SU-DHL-6 (cell line): ENCODE results near the gene ZBTB38.

Experiments used
- H2AFZ ChIP-seq: fragments of 200-600 bp; sonication (generic); 2 replicates; pipeline ENCODE4 v1.6.1; 2014; ENCODE audit warnings: low read depth, mild to moderate bottlenecking, moderate library complexity, mixed read lengths, antibody characterized with exemption, low read length; ENCODE audit not compliant: severe bottlenecking
- H3F3A ChIP-seq: fragments of 200-600 bp; shearing (Covaris generic); 2 replicates; pipeline ENCODE4 v1.6.0; 2016; ENCODE audit warnings: antibody characterized with exemption, mild to moderate bottlenecking; ENCODE audit not compliant: insufficient read depth
- H3K27ac ChIP-seq: fragments of 200-600 bp; sonication (generic); 2 replicates; pipeline ENCODE4 v1.5.1; 2016; ENCODE audit warnings: low read depth, mild to moderate bottlenecking, low read length, moderate library complexity, mixed read lengths
- H3K27me3 ChIP-seq: fragments of 200-600 bp; sonication (generic), shearing (Covaris generic); 2 replicates; pipeline ENCODE4 v1.6.0; 2014; ENCODE audit warnings: mild to moderate bottlenecking, low read length
- H3K36me3 ChIP-seq: fragments of 200-600 bp; sonication (generic); 2 replicates; pipeline ENCODE4 v1.6.1; 2014; ENCODE audit warnings: mild to moderate bottlenecking, low read length, mixed read lengths
- H3K4me2 ChIP-seq: fragments of 300-600, 200-600 bp; shearing (Covaris generic), sonication (generic); 2 replicates; pipeline ENCODE4 v1.6.0; 2014; ENCODE audit warnings: low read length, low read depth, mild to moderate bottlenecking; ENCODE audit not compliant: poor library complexity, severe bottlenecking
- H3K4me3 ChIP-seq: fragments of 200-600 bp; sonication (generic); 2 replicates; pipeline ENCODE4 v1.5.1; 2014; ENCODE audit warnings: antibody characterized with exemption, low read length, mild to moderate bottlenecking, mixed read lengths; ENCODE audit not compliant: insufficient read depth, poor library complexity, severe bottlenecking
- H3K79me2 ChIP-seq: fragments of 200-600 bp; sonication (generic); 2 replicates; pipeline ENCODE4 v1.6.1; 2014; ENCODE audit warnings: mild to moderate bottlenecking, low read length, moderate library complexity; ENCODE audit not compliant: insufficient read depth
- H3K9ac ChIP-seq: fragments of 200-600 bp; sonication (generic); 2 replicates; pipeline ENCODE4 v1.7.0; 2014; ENCODE audit warnings: mild to moderate bottlenecking, low read length
- H3K9me2 ChIP-seq: fragments of 200-600 bp; sonication (generic); replicated peaks from 2 replicates; pipeline ENCODE4 v1.6.1; 2014; ENCODE audit warnings: low read length; ENCODE audit not compliant: insufficient read depth
- H3K9me3 ChIP-seq: fragments of 200-600 bp; sonication (generic); 2 replicates; pipeline ENCODE4 v1.6.1; 2014; ENCODE audit warnings: low read length, mixed read lengths; ENCODE audit not compliant: insufficient read depth
- H4K20me1 ChIP-seq: fragments of 200-600 bp; sonication (generic); 2 replicates; pipeline ENCODE4 v1.6.1; 2014; ENCODE audit warnings: low read depth, mild to moderate bottlenecking, antibody characterized with exemption, low read length, moderate library complexity, mixed read lengths
- EZH2phosphoT487 ChIP-seq: fragments of 200-600 bp; sonication (generic), shearing (Covaris generic); conservative IDR thresholded peaks from 2 replicates; pipeline ENCODE4 v1.6.1; 2018; ENCODE audit warnings: mild to moderate bottlenecking, antibody characterized with exemption, low read length, moderate library complexity, mixed read lengths
- TF ChIP-seq, protein P1 (sequence below): fragments of 200-600 bp; sonication (generic); IDR thresholded peaks from one replicate; pipeline ENCODE4 v1.5.1; 2017; ENCODE audit warnings: antibody characterized with exemption, mild to moderate bottlenecking, low read length, moderate library complexity; ENCODE audit not compliant: insufficient read depth, poor library complexity, severe bottlenecking

Gene ZBTB38

DNA sequence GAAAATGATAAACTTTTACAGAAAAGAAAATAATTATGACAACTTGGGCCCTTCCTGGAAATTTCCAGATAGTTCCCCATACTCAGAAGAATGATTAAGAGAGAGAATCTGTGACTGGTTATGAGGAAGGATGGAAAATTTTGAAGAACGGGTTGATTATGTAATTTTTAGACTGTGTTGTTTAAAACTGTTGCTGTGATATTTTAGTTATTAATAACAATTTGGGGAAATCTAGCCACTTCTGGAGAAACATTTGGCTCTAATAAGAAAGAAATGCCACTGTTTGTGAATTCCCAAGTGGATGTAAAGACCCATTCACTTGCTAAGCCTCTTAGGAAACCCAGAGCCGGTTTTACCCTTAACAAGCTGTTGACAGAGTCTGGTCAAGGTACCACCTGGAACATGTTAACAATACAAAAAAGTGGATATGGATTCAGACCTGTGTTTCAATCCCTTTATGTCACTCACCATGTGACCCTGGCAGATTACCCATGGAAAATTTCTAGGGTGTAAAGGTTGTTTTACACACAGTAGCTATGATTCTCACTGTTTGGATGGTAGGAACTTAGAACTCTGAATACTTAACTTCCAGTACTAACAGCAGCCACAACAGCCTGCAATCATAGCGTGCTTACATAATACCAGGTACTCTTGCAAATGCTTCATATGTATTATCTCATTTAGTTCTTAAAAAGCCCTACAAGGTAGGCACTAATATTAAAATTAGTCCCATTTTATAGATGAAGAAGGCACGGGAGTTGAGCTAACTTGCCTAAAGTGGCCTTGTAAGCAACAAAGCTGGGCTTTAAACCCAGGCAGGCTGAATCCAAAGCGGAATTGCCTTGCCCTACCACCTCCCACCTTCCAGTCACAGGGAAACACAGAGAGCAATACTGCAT, 32.0 kb downstream of the ZBTB38 start:
- Histone ChIP-seq H3K79me2 (no peaks in the 10 kb centered on the region), H3K27me3 (no peaks in the 10 kb centered on the region), H3K27ac (no peak overlapping the region), H3K4me2 (no peak overlapping the region), H2AFZ (no peak overlapping the region), H3K9me2 (no peaks in the 10 kb centered on the region), H4K20me1 (no peaks in the 10 kb centered on the region), H3K36me3 (peaks cover 21% of the 10 kb centered on the region), H3K9me3 (no peaks in the 10 kb centered on the region), H3K4me3 (no peak overlapping the region), H3F3A (peaks cover 6% of the 10 kb centered on the region; the same call in 1 of the 2 replicates), H3K9ac (no peak overlapping the region)
- TF ChIP-seq EZH2phosphoT487, result no peak
- TF ChIP-seq, protein P1, sequence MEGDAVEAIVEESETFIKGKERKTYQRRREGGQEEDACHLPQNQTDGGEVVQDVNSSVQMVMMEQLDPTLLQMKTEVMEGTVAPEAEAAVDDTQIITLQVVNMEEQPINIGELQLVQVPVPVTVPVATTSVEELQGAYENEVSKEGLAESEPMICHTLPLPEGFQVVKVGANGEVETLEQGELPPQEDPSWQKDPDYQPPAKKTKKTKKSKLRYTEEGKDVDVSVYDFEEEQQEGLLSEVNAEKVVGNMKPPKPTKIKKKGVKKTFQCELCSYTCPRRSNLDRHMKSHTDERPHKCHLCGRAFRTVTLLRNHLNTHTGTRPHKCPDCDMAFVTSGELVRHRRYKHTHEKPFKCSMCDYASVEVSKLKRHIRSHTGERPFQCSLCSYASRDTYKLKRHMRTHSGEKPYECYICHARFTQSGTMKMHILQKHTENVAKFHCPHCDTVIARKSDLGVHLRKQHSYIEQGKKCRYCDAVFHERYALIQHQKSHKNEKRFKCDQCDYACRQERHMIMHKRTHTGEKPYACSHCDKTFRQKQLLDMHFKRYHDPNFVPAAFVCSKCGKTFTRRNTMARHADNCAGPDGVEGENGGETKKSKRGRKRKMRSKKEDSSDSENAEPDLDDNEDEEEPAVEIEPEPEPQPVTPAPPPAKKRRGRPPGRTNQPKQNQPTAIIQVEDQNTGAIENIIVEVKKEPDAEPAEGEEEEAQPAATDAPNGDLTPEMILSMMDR, result no peak

DNA sequence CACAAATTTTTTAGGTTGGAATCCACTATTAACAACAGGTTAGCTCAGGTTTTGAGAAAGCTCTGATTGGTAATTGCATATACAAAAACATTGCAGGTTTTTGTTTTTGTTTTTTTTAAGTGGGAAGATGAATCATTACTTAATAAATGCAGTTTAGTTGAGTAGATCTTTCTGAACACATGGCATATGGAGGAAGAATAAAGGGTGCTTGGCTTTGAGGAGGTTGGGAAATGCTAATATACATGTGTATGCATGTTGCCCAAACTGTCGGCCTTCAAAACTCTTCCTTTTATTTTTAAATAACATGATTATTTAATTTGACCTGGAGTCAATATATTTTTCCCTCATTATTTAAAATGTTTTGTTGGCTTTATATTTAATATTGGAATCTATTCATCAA, 32.8 kb downstream of the ZBTB38 start:
- H4K20me1 ChIP-seq, result no peaks in the 10 kb centered on the region
- no peak for TF ChIP-seq EZH2phosphoT487
- TF ChIP-seq, protein P1, result no peak
- no peak overlapping the region for H2AFZ ChIP-seq
- no peaks in the 10 kb centered on the region for H3K79me2 ChIP-seq
- peak overlapping the region; percentile 56 for H3K4me2 ChIP-seq
- H3K36me3 ChIP-seq, result peaks cover 20% of the 10 kb centered on the region
- H3F3A ChIP-seq, result peaks cover 6% of the 10 kb centered on the region; the same call in 1 of the 2 replicates
- H3K9me2 ChIP-seq, result no peaks in the 10 kb centered on the region
- H3K27ac ChIP-seq, result no peak overlapping the region
- H3K9me3 ChIP-seq, result no peaks in the 10 kb centered on the region
- H3K4me3 ChIP-seq, result no peak overlapping the region
- H3K9ac ChIP-seq, result no peak overlapping the region
- no peaks in the 10 kb centered on the region for H3K27me3 ChIP-seq

DNA sequence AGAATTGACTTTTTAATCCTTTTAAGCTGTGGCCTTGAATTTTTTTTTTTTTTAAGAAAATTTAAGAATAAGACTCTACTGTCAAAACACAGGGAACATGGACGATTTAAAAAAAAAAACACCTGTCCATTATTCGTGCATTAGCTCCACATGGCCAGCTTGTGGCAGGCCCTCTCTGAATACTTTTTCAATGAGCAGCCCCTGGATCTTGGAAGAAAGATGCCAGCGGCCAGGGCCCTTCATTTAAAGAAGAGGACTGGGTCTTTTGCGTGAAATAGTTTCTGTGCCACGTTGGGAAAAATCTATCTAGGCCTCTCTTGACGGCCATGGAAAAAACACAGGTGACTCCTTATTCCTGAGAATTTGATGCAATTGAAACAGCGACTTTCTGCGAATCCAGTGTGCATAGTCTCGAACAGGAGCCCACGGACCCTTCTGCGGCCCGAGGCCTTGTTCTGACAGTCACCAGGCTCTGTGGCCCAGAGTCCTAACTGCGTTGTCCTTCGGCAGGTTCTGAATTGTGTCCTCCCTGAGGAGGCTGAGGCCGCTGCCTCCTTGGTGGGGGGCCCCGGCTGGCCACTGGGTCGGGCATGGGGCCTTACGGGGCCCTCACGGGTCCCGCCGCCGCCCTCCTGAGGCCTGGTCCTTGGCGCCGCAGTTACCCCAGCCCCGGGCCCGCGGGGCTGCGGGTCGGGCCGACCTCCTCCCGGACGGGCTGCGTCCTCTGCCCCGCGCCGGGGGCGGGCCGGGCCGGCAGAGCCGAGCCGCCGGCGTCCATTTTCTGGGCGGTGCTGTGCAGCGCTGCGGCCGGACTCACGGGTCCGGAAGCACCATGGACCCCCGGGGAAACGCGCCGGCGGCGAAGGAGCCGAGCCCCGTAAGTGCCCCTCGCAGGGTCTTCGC, 33.5 kb downstream of the ZBTB38 start:
- H3K27ac ChIP-seq, result no peak overlapping the region

More for the DNA sequence above, 33.5 kb downstream of the ZBTB38 start:
- H3K9me2 ChIP-seq, result no peaks in the 10 kb centered on the region
- H3K4me2 ChIP-seq, result peak overlapping the region; percentile 56
- H3K4me3 ChIP-seq, result peak overlapping the region; percentile 43
- no peaks in the 10 kb centered on the region for H3K27me3 ChIP-seq
- H4K20me1 ChIP-seq, result no peaks in the 10 kb centered on the region
- no peaks in the 10 kb centered on the region for H3K9me3 ChIP-seq
- H3K36me3 ChIP-seq, result peaks cover 13% of the 10 kb centered on the region
- TF ChIP-seq, protein P1, result no peak
- TF ChIP-seq EZH2phosphoT487, result no peak
- H3K79me2 ChIP-seq, result no peaks in the 10 kb centered on the region
- peaks cover 6% of the 10 kb centered on the region; the same call in 1 of the 2 replicates for H3F3A ChIP-seq
- peak overlapping the region; percentile 27 for H2AFZ ChIP-seq
- peak overlapping the region; percentile 54 for H3K9ac ChIP-seq
